Keratinocyte (primary cell): ENCODE data around the gene PTPN2. TPM values are rescaled to one million over a fixed set of nuclear protein-coding genes. Genes with fewer than 3 reads are reported as not detected.

Experiments
- DNase-seq: peaks from one replicate; pipeline ENCODE4 v3.0.0-alpha.2; 2011; ENCODE audit warnings: low read depth, missing footprints, low spot score
- FAIRE-seq: peaks from 2 replicates; lab custom pipeline; 2011; peaks lifted over from hg19 to GRCh38; lab: Jason Lieb, UNC
- H2AFZ ChIP-seq: 2 replicates; pipeline ENCODE4 v1.6.0; 2012; ENCODE audit warnings: low read length, control low read depth, inconsistent platforms; ENCODE audit not compliant: control insufficient read depth
- H3K27ac ChIP-seq: 2 replicates; pipeline ENCODE4 v1.5.1; 2011; ENCODE audit warnings: low read length; ENCODE audit not compliant: control insufficient read depth, insufficient read depth
- H3K27me3 ChIP-seq: 3 replicates; pipeline ENCODE4 v1.6.0; 2011; ENCODE audit warnings: low read length; ENCODE audit not compliant: control insufficient read depth, insufficient read depth; ENCODE audit errors: extremely low read depth
- H3K36me3 ChIP-seq, 2 experiments: 2 replicates in 1 of 2; 3 replicates in 1 of 2; pipeline ENCODE4 v1.5.1; 2011; ENCODE audit warnings: low read length in 2 of 2, mild to moderate bottlenecking in 1 of 2; ENCODE audit not compliant: control insufficient read depth in 2 of 2, insufficient read depth in 2 of 2; ENCODE audit errors: extremely low read depth in 1 of 2
- H3K4me1 ChIP-seq: 3 replicates; pipeline ENCODE4 v1.5.1; 2011; ENCODE audit warnings: low read length; ENCODE audit not compliant: control insufficient read depth, insufficient read depth; ENCODE audit errors: extremely low read depth
- H3K4me2 ChIP-seq: 3 replicates; pipeline ENCODE4 v1.6.0; 2011; ENCODE audit warnings: low read depth, low read length; ENCODE audit not compliant: control insufficient read depth, insufficient read depth; ENCODE audit errors: extremely low read depth
- H3K4me3 ChIP-seq, 3 experiments: fragments of 200-600 bp in 1 of 3; sonication (generic) in 1 of 3; 2 replicates in 2 of 3; 3 replicates in 1 of 3; pipeline ENCODE4 v1.5.1; 2011 to 2016; ENCODE audit warnings: low read length in 3 of 3, mild to moderate bottlenecking in 3 of 3, control low read depth in 2 of 3, inconsistent platforms in 1 of 3, low read depth in 1 of 3, mixed read lengths in 1 of 3, mixed run types in 1 of 3, moderate library complexity in 1 of 3; ENCODE audit not compliant: control insufficient read depth in 2 of 3, insufficient read depth in 2 of 3; ENCODE audit errors: extremely low read depth in 1 of 3
- H3K79me2 ChIP-seq: 2 replicates; pipeline ENCODE4 v1.6.0; 2012; ENCODE audit warnings: low read length; ENCODE audit not compliant: control insufficient read depth, insufficient read depth
- H3K9ac ChIP-seq: 3 replicates; pipeline ENCODE4 v1.6.0; 2011; ENCODE audit warnings: low read length; ENCODE audit not compliant: control insufficient read depth, insufficient read depth; ENCODE audit errors: extremely low read depth
- H3K9me1 ChIP-seq: 3 replicates; pipeline ENCODE4 v1.6.0; 2011; ENCODE audit warnings: low read length; ENCODE audit not compliant: control insufficient read depth, insufficient read depth; ENCODE audit errors: extremely low read depth
- H3K9me3 ChIP-seq: 2 replicates; pipeline ENCODE4 v1.5.1; 2012; ENCODE audit warnings: low read depth, low read length; ENCODE audit not compliant: control insufficient read depth
- H4K20me1 ChIP-seq: 3 replicates; pipeline ENCODE4 v1.6.0; 2011; ENCODE audit warnings: low read length; ENCODE audit not compliant: control insufficient read depth, insufficient read depth; ENCODE audit errors: extremely low read depth
- EZH2 ChIP-seq: IDR thresholded peaks from one replicate; pipeline ENCODE4 v1.6.1; 2012; ENCODE audit warnings: inconsistent platforms, mild to moderate bottlenecking, low read length, moderate library complexity
- dilution Hi-C: fragments of 300-500 bp; cut with MboI; formaldehyde crosslinking; loops from one replicate; pipeline ENCODE4 v1.7.0; 2020; ENCODE audit warnings: low sequenced_read_pairs; ENCODE audit not compliant: extremely low pct_ligation_motif_present
- polyA plus RNA-seq, 5 experiments: library from polyadenylated mRNA; depleted of rRNA in 3 of 5; stranded (reverse) in 3 of 5; stranded (forward) in 1 of 5; unstranded in 1 of 5; fragments of >200 nt; gene quantifications; 1 replicate in 1 of 5; 2 replicates in 3 of 5; 3 replicates in 1 of 5; pipeline versions ENCODE4 v1.2.1 to v1.2.3, GENCODE V29; 2011 to 2012; ENCODE audit warnings: missing spikeins in 2 of 5, low read depth in 1 of 5, low replicate concordance in 1 of 5
- TF ChIP-seq, protein P1 (sequence below), 3 experiments: IDR thresholded peaks in 1 of 3; conservative IDR thresholded peaks in 1 of 3; optimal IDR thresholded peaks in 1 of 3; 2 replicates in 2 of 3; 3 replicates in 1 of 3; pipeline versions ENCODE3 to v1.5.1; 2011; ENCODE audit warnings: low read length in 3 of 3, mild to moderate bottlenecking in 3 of 3, moderate library complexity in 2 of 3, control low read depth in 1 of 3, inconsistent platforms in 1 of 3; ENCODE audit not compliant: insufficient read depth in 2 of 3; ENCODE audit errors: extremely low read depth in 1 of 3

Gene PTPN2
- polyA plus RNA-seq, 1 donor (not counting 4 experiments of a cell fraction or from before 2014, with no cell fraction given) = 39.9 TPM

DNA sequence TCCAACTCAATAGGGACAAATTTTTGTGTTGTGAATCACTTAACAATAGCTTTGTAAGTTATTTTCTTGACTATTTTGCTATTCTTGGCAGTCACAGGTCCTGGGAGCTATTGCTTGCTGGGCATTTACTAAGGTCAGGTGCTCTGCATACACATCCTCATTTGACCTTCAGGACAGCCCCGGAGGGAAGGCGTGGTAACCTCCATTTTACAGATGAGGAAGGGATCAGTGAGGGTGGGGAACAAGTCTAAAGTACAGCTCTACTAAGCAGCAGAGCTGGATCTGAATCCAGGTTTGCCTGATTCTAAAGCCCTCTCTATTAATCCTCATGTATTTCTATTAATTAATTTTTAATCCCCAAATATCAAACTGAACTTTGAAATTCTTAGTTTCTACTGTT lies 58.8 kb downstream of the PTPN2 start:
- dilution Hi-C loops = no loop called here
- no peaks in the 10 kb centered on the region for H4K20me1 ChIP-seq
- H3K79me2 ChIP-seq = no peaks in the 10 kb centered on the region
- no peak overlapping the region for H2AFZ ChIP-seq
- H3K9me1 ChIP-seq = no peaks in the 10 kb centered on the region
- H3K4me3 ChIP-seq = no peak overlapping the region
- no peaks in the 10 kb centered on the region for H3K27me3 ChIP-seq
- H3K9me3 ChIP-seq = no peaks in the 10 kb centered on the region
- peaks cover 6 to 9% of the 10 kb centered on the region in 2 experiments for H3K36me3 ChIP-seq
- H3K27ac ChIP-seq = no peak overlapping the region
- H3K9ac ChIP-seq = no peak overlapping the region
- FAIRE-seq (no peak), DNase-seq (no peak)
- no peak overlapping the region for H3K4me2 ChIP-seq
- H3K4me1 ChIP-seq = peaks cover 5% of the 10 kb centered on the region
- TF ChIP-seq, protein P1, sequence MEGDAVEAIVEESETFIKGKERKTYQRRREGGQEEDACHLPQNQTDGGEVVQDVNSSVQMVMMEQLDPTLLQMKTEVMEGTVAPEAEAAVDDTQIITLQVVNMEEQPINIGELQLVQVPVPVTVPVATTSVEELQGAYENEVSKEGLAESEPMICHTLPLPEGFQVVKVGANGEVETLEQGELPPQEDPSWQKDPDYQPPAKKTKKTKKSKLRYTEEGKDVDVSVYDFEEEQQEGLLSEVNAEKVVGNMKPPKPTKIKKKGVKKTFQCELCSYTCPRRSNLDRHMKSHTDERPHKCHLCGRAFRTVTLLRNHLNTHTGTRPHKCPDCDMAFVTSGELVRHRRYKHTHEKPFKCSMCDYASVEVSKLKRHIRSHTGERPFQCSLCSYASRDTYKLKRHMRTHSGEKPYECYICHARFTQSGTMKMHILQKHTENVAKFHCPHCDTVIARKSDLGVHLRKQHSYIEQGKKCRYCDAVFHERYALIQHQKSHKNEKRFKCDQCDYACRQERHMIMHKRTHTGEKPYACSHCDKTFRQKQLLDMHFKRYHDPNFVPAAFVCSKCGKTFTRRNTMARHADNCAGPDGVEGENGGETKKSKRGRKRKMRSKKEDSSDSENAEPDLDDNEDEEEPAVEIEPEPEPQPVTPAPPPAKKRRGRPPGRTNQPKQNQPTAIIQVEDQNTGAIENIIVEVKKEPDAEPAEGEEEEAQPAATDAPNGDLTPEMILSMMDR (optimal IDR thresholded peaks at IDR 0.05 in 1 of 3, IDR thresholded peaks at IDR 0.05 in 1 of 3, conservative IDR thresholded peaks at IDR 0.05 in 1 of 3; ENCODE audit: extremely low read depth in 1 of 3, insufficient read depth in 2 of 3, low read length in 3 of 3) = no peak
- TF ChIP-seq EZH2 = no peak

DNA sequence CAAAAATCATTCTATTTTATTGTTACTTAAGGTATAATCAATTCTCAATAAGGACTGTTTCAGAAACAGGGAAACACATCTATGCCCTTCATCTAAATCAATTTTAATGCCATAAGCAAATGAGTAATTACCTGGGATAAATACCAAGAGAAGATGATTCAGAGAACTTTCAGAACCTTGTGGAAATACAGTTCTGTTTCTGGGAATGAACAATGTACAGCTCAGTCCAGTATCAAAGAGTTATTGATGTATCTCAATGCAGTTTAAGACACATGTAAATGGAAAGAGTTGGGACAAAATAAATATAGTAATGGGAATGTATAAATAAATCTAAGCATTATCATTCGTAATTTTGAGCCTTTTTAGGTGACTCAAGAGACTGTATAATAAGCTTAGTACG lies 60.1 kb downstream of the PTPN2 start:
- dilution Hi-C loops = no loop called here
- H2AFZ ChIP-seq = no peak overlapping the region
- H3K36me3 ChIP-seq = peaks cover 8 to 9% of the 10 kb centered on the region in 2 experiments
- H3K4me1 ChIP-seq = peaks cover 5% of the 10 kb centered on the region
- FAIRE-seq (no peak), DNase-seq (no peak)
- H3K9ac ChIP-seq = no peak overlapping the region
- TF ChIP-seq, protein P1 (optimal IDR thresholded peaks at IDR 0.05 in 1 of 3, IDR thresholded peaks at IDR 0.05 in 1 of 3, conservative IDR thresholded peaks at IDR 0.05 in 1 of 3; ENCODE audit: extremely low read depth in 1 of 3, insufficient read depth in 2 of 3, low read length in 3 of 3) = no peak
- TF ChIP-seq EZH2 = no peak
- no peaks in the 10 kb centered on the region for H3K27me3 ChIP-seq
- no peaks in the 10 kb centered on the region for H4K20me1 ChIP-seq
- H3K79me2 ChIP-seq = no peaks in the 10 kb centered on the region
- no peak overlapping the region for H3K4me3 ChIP-seq
- no peak overlapping the region for H3K4me2 ChIP-seq
- no peaks in the 10 kb centered on the region for H3K9me1 ChIP-seq
- H3K9me3 ChIP-seq = no peaks in the 10 kb centered on the region
- no peak overlapping the region for H3K27ac ChIP-seq
